GM19452 (cell line): ENCODE results near the gene TCFL5.

Experiments
- ATAC-seq: cut with Tn5 transposase; IDR thresholded peaks from one replicate; pipeline ENCODE4 v1.9.1; 2021; ENCODE audit not compliant: unreplicated experiment

TCFL5 gene

GRCh38 chr20:62825333-62825985, 36.2 kb downstream of the TCFL5 start:
- no peak for ATAC-seq

- no peak for ATAC-seq
These were observed 36.9 kb downstream of the TCFL5 start for GRCh38 chr20:62824476-62825332.

GRCh38 chr20:62823688-62824475, 37.7 kb downstream of the TCFL5 start:
- ATAC-seq: no peak

GRCh38 chr20:62822788-62823651, 38.6 kb downstream of the TCFL5 start:
- no peak for ATAC-seq

- no peak for ATAC-seq
These were observed 39.3 kb downstream of the TCFL5 start for GRCh38 chr20:62822239-62822787.

- no peak for ATAC-seq
These were observed 39.9 kb downstream of the TCFL5 start for GRCh38 chr20:62821726-62822210.

- no peak for ATAC-seq
These were observed 40.5 kb downstream of the TCFL5 start for GRCh38 chr20:62820962-62821725.

- no peak for ATAC-seq
These were observed 41.2 kb downstream of the TCFL5 start for GRCh38 chr20:62820208-62820961.

GRCh38 chr20:62819494-62820174, 42.0 kb downstream of the TCFL5 start:
- no peak for ATAC-seq

- ATAC-seq: no peak
These were observed 42.8 kb downstream of the TCFL5 start for GRCh38 chr20:62818592-62819493.

GRCh38 chr20:62817975-62818591, 43.5 kb downstream of the TCFL5 start:
- ATAC-seq: no peak

- no peak for ATAC-seq
These were observed 44.4 kb downstream of the TCFL5 start, which contains the start of gene COL9A3 for GRCh38 chr20:62816884-62817873. TSS of gene COL9A3 (plus strand) at chr20:62817050. CDS start at chr20:62817065, 15 bp downstream.

GRCh38 chr20:62816031-62816883, 45.4 kb downstream of the TCFL5 start:
- no peak for ATAC-seq
